GM12892 (cell line): Measurements from ENCODE around the gene TMEM18.
"Not testable (repeated sequence)": the region's sequence is repeated elsewhere in the genome, so short reads cannot be mapped to it uniquely, and the experiment has no call there.

ENCODE experiments used
- DNase-seq: peaks from one replicate; pipeline ENCODE4 v3.0.0; 2011; ENCODE audit not compliant: insufficient read length
- FAIRE-seq: peaks from 2 replicates; lab custom pipeline; 2011; peaks lifted over from hg19 to GRCh38; lab: Jason Lieb, UNC
- POLR2A ChIP-seq: IDR thresholded peaks from 2 replicates; pipeline ENCODE4 v1.6.1; 2011; ENCODE audit warnings: low read depth, low read length, control low read depth
- POLR2AphosphoS5 ChIP-seq: IDR thresholded peaks from 2 replicates; pipeline ENCODE4 v1.6.1; 2011; ENCODE audit warnings: low read depth, low read length, control low read depth
- TAF1 ChIP-seq: IDR thresholded peaks from 2 replicates; pipeline ENCODE4 v1.6.1; 2011; ENCODE audit warnings: low read depth, mild to moderate bottlenecking, control low read depth, low read length, borderline replicate concordance

TMEM18 gene

DNA sequence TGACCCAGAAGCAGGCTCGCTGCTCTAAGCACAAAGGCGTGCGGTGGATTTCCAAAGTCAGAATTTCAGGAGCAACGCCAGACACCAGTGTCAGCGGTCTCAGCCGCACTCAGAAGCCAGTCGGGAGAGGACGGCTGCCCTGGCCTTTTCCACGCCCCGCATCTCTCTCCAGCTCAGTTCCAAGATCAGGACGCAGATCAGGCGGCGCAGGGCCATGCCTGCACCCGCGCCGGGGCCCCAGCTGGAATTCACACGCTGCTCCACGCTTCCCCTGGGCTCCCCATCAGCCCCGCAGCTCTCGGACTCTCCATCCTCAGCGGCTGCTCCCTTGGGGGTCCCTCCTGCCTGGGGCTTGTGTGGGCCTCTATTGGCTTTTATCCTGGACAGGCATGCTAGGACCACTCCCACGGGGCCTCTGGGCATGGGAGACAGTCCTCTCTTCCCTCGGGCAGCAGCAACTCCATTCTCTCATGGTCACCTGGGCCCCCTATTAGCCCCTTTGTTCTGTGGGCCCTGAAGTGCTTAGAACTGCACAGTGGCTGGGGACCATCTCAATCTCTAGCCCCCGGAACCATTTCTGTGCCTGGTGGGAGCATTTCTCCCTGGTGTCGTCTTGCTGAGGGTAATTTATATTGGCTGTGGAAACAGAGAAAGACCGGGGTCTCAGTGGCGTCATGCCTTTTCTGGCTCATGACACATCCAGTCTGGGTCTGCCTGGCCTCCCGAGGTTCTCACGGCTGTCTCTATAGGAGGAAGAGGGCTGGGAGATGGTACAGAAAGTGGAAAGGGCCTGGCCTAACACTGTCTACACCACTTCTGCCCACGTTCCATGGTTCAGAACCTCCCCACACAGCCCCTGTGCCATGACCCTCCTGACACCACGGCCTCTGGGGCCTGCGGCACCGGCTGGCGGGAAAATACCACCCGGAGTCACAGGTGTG is 14.9 kb upstream of the TMEM18 start:
- TF ChIP-seq TAF1 (no peak), POLR2AphosphoS5 (no peak)
- FAIRE-seq (no peak), DNase-seq (no peak)

GRCh38 chr2:690799-691198 is 13.6 kb upstream of the TMEM18 start:
- TF ChIP-seq POLR2A: no peak
- TF ChIP-seq POLR2AphosphoS5: no peak
- TF ChIP-seq TAF1: no peak
- DNase-seq: no peak
- no peak for FAIRE-seq

DNA sequence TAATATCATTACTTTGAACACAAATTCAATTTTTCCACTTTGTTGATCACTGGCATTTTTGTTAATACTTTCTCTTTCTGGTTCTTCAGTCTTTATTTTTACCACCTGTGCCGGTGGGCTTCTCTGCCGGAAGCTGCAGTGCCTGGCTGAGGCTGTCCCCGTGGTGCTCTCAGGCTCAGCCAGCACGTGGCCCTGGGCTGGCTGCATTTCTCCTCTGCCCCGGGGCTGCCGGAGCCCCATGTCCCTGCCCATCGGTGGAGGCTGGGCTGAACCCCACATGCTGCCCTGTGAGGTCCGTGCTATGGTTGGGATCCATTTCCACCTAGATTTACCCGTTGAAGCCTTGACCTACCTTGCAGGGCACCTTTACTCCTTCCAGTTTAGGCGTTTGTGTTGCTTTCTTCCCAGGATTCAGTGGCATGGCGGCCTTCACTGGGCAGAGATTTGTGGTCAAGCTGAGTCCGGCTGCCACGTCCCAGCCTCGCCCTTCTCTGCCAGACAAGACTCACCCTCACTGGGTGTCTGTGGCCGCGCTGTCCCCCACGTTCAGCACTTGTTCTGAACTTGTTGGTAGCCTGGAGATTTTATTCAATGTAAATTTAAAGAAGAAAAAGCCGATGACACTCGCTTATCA is 12.8 kb upstream of the TMEM18 start:
- TF ChIP-seq POLR2A (no peak), TAF1 (no peak), POLR2AphosphoS5 (no peak)
- DNase-seq: no peak
- no peak for FAIRE-seq

GRCh38 chr2:689237-689636 is 12.0 kb upstream of the TMEM18 start:
- no peak for DNase-seq
- no peak for FAIRE-seq
- TF ChIP-seq POLR2A (no peak), TAF1 (no peak), POLR2AphosphoS5 (no peak)

DNA sequence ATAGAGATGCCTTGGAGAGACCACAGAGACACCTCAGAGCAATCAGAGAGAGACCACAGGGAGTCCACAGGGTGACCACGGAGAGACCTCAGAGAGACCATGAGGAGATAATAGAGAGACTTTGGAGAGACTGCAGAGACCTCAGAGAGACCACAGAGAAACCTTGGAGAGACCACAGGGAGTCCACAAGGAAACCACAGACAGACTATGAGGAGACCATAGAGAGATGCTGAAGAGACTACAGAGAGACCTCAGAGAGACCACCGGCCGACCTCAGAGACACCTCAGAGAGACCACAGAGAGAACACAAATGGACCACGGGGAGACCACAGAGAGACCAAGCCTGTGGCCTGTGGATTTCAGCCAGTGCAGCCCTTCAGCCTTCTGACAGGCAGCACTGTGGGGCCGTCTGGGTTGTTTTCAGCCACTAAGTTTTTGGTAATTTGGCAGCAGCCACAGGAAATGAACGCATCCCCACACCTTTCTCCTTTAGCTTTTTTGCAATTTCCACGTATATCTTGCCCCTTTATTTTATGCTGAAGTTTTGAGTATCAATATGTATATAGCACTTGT is 11.4 kb upstream of the TMEM18 start:
- TF ChIP-seq TAF1 (no peak), POLR2A (no peak), POLR2AphosphoS5 (no peak)
- FAIRE-seq: no peak
- DNase-seq: no peak

GRCh38 chr2:685421-685820 is 8.2 kb upstream of the TMEM18 start:
- DNase-seq (no peak), FAIRE-seq (no peak)
- no peak for TF ChIP-seq POLR2AphosphoS5
- TF ChIP-seq POLR2A: no peak
- TF ChIP-seq TAF1: no peak

GRCh38 chr2:684913-685312 is 7.7 kb upstream of the TMEM18 start:
- DNase-seq, FAIRE-seq: not testable (repeated sequence)

DNA sequence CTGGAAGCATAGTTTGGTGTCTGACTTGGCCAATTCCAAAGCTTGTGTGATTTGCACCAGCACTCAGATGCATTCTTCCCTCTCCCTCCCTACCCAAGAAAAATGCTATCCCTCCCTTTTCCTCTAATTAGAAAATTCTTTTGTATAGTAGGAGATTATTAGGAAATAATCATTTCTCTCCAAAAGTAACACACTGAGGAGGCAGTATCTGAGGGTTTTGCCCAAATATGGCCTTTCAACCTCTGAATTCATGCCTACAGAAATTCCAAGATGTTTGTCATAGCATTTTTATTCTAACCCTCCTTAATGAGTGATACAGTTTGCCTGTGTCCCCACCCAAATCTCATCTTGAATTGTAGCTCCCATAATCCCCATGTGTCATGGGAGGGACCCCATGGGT is 5.0 kb upstream of the TMEM18 start:
- no peak for DNase-seq
- FAIRE-seq: no peak
- TF ChIP-seq POLR2AphosphoS5 (no peak), TAF1 (no peak), POLR2A (no peak)

DNA sequence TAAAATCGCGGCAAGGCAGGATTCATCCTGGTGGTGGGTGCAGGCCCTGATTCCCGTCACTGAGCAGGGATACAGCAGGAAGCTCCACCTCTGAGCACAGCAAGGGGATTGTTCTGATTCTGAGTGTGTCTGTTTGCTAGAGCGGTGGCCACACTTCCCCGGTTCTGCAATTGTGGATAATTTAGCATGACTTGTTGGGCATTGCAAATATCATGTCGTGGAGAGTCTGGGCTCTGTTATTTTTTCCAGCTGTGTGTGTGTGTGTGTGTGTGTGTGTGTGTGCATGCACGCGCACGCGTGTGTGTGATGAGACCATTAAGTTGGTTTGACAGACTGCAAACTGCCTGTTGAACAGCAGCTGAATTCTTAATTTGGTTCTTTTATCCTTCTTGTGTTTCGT is 4.1 kb upstream of the TMEM18 start:
- DNase-seq: no peak
- TF ChIP-seq TAF1: no peak
- no peak for TF ChIP-seq POLR2A
- TF ChIP-seq POLR2AphosphoS5: no peak
- FAIRE-seq: no peak

GRCh38 chr2:680496-680895 is 3.3 kb upstream of the TMEM18 start:
- FAIRE-seq (no peak), DNase-seq (no peak)
- no peak for TF ChIP-seq POLR2AphosphoS5
- TF ChIP-seq POLR2A: no peak
- TF ChIP-seq TAF1: no peak

DNA sequence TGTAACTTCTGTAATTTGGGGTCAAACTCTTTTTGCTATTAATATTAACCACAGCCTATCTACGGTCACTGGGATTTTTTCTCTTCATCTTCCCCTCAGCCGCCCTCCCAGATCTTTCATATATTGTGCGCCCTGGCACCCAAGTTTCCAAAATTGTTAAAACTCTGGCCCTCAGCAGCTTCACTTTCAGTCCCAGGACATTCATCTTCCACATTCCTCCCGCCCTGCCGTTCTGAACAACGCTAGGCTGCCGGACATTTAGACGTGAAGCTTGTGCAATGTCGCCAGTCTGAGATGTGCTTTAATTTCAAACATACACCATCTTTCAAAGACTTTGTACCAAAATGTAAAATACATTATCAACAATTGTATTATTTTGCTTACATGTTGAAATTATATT is 1.8 kb upstream of the TMEM18 start:
- TF ChIP-seq POLR2A (no peak), POLR2AphosphoS5 (no peak), TAF1 (no peak)
- FAIRE-seq (no peak), DNase-seq (no peak)

DNA sequence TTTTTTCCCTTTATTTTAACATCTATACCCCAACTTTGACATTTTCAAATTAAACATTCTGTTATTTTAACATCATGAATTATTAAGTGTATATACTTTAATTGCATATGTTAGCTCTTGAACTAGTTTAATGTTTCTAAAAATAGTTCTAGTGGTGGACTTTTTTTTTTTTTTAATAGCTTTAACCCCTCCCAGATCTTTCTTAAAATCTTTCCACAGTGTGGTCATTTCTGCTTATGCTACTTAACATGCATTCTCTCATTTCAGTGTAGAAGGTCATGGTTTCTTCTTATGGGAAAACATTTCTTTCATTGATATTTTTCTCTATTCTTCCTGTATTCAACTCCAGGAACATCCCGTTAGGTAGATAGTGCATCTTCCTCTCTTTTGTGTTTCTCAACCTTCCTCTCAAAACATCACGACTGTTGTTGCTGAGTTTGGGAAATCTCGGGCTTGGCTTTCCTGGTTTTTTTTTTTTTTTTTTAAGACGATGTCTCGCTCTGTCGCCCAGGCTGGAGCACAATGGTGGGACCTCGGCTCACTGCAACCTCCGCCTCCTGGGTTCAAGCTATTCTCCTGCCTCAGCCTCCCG is 849 bp upstream of the TMEM18 start:
- DNase-seq (no peak), FAIRE-seq (no peak)
- no peak for TF ChIP-seq TAF1
- TF ChIP-seq POLR2AphosphoS5: no peak
- TF ChIP-seq POLR2A: no peak
